GM19468 (cell line): Measurements from ENCODE around the gene APH1B.

ENCODE experiments used
- ATAC-seq: cut with Tn5 transposase; IDR thresholded peaks from one replicate; pipeline ENCODE4 v1.9.1; 2021; ENCODE audit warnings: mild to moderate bottlenecking, moderate library complexity, moderate number of reproducible peaks; ENCODE audit not compliant: unreplicated experiment; ENCODE audit errors: extremely low read depth

Gene APH1B

DNA sequence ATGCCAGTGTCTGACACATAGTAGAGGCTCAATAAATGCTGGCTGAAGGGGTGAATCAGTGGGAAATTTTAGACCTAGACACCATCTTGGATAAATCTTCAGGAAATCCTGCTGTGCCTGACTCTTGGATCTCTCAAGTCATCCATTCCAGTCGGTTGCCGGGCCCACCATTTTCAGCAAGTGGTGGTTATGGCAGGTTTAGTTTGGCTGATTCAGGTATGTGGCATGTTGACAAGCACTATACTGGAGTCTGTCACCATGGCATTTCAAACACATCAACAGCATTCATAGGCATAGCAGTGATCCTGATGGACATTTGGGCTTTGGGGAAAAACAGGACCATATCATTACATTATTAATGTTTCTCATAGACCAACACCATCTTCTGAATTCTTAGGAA is 25.7 kb upstream of the APH1B start:
- ATAC-seq = no peak

DNA sequence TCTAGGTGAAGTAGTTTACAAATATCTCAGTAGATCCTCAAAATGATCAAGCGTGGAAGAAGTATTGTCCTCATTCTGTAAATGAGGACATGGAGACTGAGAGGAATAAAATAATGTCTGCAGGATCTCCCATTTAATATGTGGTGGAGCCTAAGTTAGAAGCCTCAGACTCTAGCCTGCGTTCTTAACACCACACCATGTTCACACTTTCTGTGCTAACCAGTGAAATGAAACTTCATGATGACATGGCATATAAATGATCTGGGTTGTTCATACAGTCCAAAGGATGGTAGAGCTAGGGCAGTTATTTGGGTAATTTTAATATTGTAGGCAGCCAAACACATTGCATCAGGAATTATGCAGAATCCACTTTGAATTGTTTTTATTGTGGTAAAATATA is 25.1 kb upstream of the APH1B start:
- no peak for ATAC-seq

GRCh38 chr15:63254991-63255390 is 22.4 kb upstream of the APH1B start:
- ATAC-seq = no peak

GRCh38 chr15:63255489-63255990 is 21.9 kb upstream of the APH1B start:
- no peak for ATAC-seq

- no peak for ATAC-seq
These were observed 20.8 kb upstream of the APH1B start for GRCh38 chr15:63256433-63257274.

GRCh38 chr15:63258658-63259057 is 18.7 kb upstream of the APH1B start:
- no peak for ATAC-seq

DNA sequence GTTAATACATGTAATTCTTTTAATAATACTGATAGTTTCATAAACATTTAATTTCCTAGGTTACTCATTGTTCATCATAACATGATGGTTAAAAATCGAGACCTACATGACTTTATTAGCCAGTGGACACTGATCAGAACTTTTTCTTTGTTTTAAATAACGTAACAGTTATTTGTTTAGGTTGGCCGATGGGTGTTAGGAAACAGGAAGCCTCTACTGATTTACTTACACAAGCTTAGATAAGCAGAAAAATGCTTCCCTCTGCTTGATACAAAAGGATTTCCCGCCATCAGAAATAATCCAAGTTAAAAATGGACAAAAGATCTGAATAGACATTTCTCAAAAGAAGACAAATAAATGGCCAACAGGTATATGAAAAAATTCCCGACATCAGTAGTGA is 16.6 kb upstream of the APH1B start:
- no peak for ATAC-seq

GRCh38 chr15:63261311-63261710 is 16.1 kb upstream of the APH1B start:
- ATAC-seq = no peak

DNA sequence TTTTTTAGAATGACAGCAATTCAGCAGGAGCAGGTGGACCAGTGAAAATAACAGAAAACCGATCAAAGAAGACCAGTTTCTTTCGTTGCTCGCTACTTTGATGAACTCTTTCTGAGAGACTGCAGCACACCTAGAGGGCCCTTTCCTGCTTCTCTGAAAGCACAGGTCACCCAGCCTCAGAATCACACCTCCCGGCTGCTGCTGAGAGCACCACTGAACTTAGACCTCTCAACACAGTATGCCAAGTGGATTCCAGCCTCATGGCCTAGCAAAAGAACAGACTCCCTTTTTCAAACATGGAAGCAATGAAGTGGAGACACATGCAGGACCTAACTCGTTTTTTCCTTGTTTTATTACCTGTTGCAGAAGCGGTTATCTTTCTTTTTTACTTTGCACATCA is 13.9 kb upstream of the APH1B start:
- no peak for ATAC-seq

DNA sequence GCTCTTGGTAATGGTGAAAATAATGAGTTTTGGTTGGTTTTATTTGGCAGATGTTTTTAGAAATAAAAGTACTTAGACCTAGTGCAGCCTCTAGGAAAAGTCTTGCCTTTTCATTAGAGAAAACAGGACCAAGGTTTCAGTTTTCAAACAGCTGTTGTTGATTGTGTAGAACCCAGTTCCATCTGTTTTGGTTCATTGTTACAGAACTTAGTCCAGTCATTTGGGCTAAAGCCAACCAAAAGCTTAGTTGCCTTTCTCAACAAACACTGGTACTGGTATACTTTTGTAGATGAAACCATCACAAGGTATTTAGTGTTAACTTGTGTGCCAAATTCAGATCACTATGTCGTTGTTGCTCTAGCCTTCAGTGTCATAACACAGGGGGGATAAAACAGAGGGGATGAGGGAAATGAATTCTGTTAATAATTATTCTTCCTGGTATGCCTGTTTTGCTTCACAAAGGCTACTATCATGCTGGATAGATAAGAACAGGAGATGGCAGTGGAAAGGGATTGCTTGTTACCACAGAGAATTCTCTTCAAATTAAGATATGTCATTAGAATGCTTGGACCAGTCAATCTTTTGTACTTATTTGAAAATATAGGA is 12.6 kb upstream of the APH1B start:
- no peak for ATAC-seq

DNA sequence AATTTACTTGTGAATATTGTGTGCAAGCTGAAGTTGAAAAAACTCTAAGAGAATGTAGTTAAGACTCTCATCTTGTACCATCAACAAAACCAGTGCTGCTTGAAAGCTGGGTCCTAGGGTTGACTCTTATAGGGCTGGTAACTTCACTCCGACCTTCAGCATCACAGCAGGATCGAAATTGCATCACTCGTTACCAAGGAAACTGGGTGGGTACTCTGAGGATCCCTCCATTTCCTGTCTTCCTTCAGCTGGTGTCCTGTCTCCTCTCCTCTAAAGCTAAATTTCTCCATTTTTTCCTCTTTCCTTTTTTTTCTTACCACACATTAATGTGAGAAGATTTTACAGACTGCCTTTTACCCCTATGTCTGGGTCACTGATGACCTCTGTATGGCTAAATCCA is 3.0 kb upstream of the APH1B start:
- no peak for ATAC-seq

DNA sequence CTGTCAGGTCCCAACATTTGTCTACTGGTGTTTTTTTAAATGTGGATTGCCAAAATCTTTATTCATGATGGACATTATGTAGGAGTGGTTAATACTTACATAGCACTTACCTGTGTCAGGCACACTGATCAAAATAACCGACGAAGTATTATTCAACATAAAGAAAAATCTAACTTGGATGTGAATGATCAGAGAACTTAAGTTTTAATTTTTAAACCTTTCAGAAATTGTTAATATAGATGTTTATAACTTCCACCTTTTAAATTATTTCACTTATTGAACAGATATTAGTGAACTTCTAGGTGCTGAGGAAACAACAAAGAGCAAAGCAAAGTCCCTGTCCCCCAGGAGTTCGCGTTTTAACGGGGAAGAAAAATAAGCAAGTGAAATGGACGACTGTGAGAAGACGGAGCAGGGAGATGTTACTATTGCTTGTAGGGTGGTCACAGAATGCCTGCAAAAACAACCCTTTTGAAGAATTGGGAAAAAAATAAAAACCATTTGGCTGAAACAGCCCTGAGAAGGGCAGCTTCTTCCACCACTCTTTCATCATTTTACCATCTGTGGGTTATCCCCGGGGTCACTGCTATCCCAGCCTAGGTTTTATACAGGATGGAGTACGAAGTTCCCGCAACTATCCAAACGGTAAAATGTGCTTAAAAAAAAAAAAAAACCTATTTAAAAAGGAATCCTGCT is 915 bp upstream of the APH1B start:
- no peak for ATAC-seq

GRCh38 chr15:63277893-63278456 is 570 bp downstream of the APH1B start:
- no peak for ATAC-seq

GRCh38 chr15:63283126-63283525 is 5.7 kb downstream of the APH1B start:
- no peak for ATAC-seq

DNA sequence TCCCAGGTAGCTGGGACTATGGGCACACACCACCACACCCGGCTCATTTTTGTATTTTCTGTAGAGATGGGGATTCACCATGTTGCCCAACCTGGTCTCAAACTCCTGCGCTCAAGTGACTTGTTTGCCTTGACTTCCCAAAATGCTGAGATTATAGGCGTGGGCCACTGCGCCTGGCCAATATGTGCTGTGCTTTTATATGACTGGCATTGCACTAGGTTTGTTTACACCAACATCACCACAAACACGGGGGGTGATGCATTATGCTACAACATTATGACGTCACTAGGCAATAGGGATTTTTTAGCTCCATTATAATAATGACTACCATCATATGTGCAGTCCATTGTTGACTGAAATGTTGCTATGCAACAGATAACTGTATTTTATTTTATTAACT is 6.9 kb downstream of the APH1B start:
- no peak for ATAC-seq

DNA sequence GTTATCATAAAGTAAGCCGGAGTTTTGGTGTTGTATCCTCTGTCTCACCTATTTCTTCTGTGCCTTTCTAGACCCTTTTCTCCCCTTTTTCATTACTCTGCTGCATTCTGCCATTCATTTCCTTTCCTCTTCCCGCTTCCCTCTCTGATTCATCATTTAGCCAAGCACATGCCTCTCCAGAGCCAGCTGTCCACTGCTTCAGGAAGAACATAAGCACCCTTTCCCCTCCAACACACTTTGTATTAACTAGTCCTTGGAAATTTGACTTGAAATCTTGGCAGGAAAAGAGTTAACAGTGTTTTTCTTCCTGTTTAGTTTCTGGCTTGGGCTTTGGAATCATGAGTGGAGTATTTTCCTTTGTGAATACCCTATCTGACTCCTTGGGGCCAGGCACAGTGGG is 9.7 kb downstream of the APH1B start:
- ATAC-seq = no peak

GRCh38 chr15:63288342-63288741 is 10.9 kb downstream of the APH1B start:
- no peak for ATAC-seq

DNA sequence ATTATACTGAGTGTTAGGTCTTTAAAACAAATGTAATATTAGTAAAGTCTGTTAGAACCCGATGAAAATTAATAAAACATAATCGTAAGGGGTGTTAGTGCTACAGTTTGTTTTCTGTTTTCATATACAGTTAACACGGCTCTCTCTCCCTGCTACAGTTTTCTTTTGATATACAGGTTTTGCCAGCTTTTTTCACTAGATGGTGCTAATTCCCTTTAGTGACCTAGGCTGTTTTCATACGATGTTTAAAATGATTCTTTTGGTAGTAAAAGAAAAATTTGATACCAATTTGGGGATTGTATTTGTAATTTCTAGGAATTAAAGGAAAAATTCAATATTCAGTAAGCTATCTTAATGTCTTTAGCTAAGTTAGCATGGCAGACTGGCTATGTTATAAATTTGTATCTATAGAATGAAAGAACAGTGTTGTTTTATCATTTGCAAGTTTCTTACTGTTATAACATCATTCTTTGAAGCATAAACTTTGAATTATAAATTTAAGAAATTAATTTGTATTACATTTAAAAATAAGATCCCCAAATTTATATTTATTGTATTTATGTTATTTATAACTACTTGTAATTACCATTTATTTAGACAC is 11.5 kb downstream of the APH1B start:
- no peak for ATAC-seq

DNA sequence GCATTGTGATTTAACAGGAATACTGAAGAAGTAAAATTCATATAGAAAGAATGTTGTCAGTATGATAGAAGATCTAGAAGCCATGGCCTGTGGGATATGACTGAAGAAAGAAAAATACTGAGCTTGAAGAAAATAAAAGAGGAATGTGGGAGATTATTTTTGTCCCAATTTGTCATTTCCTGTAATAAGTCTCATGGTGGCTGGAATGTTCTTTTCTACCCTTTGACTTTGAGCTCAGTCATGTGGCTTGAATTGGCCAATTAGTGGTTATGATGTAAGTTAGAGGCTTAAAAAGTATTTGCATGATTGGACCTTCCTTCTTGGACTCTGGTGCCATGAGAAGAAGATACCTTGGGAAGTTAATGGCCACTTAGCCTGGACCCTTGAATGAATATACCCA is 14.1 kb downstream of the APH1B start:
- ATAC-seq = no peak

- no peak for ATAC-seq
These were observed 14.8 kb downstream of the APH1B start for GRCh38 chr15:63292241-63292640.
